ENCODE data around the gene INO80C. TPM values are rescaled to one million over a fixed set of nuclear protein-coding genes. Genes with fewer than 3 reads are reported as not detected.
A peak's percentile ranks its signal among the peaks of the same experiment; 100 is the strongest.

Gene INO80C
- total and polyA plus RNA-seq, 7 donors = 3.7 to 44.9 (median 25.5) TPM

GRCh38 chr18:35485852-35486251, 11.9 kb downstream of the INO80C start:
- DNase-seq = no peak
- H3K27ac ChIP-seq = no peak overlapping the region
- TF ChIP-seq EP300 (IDR thresholded peaks at IDR 0.05) (no peak), POLR2A (IDR thresholded peaks at IDR 0.05) (no peak), CTCF (IDR thresholded peaks at IDR 0.05) (no peak), POLR2AphosphoS5 (IDR thresholded peaks at IDR 0.05) (no peak)
- H3K4me1 ChIP-seq = peaks cover 0 to 1% (median 0%) of the 10 kb centered on the region in 4 donors
- H3K9me3 ChIP-seq = no peaks in the 10 kb centered on the region
- H3K4me3 ChIP-seq = no peak overlapping the region
- 93 to 97% methylated on average over 1 of the region's 1 CpG for WGBS, 2 donors
- no peaks in the 10 kb centered on the region for H3K36me3 ChIP-seq
- intact Hi-C loops (cut with DNase I) = no loop called here
- H3K27me3 ChIP-seq = no peaks in the 10 kb centered on the region

GRCh38 chr18:35484034-35484433, 13.7 kb downstream of the INO80C start:
- peaks cover 0 to 17% (median 7%) of the 10 kb centered on the region in 4 donors for H3K4me1 ChIP-seq
- intact Hi-C loops (cut with DNase I) = no loop called here
- H3K27ac ChIP-seq = no peak overlapping the region
- no peak for DNase-seq
- no peaks in the 10 kb centered on the region for H3K9me3 ChIP-seq
- TF ChIP-seq POLR2A (IDR thresholded peaks at IDR 0.05) (no peak), EP300 (IDR thresholded peaks at IDR 0.05) (no peak), CTCF (IDR thresholded peaks at IDR 0.05) (no peak), POLR2AphosphoS5 (IDR thresholded peaks at IDR 0.05) (no peak)
- H3K4me3 ChIP-seq = no peak overlapping the region
- no peaks in the 10 kb centered on the region for H3K36me3 ChIP-seq
- no peaks in the 10 kb centered on the region for H3K27me3 ChIP-seq

GRCh38 chr18:35481960-35482366, 15.8 kb downstream of the INO80C start:
- intact Hi-C loops (cut with DNase I) = no loop called here
- TF ChIP-seq CTCF (IDR thresholded peaks at IDR 0.05) = no peak
- no peak for TF ChIP-seq EP300 (IDR thresholded peaks at IDR 0.05)
- no peak for TF ChIP-seq POLR2A (IDR thresholded peaks at IDR 0.05)
- no peak for TF ChIP-seq POLR2AphosphoS5 (IDR thresholded peaks at IDR 0.05)
- no peaks in the 10 kb centered on the region for H3K27me3 ChIP-seq
- no peak overlapping the region for H3K4me3 ChIP-seq
- no peak overlapping the region for H3K27ac ChIP-seq
- no peaks in the 10 kb centered on the region for H3K36me3 ChIP-seq
- DNase-seq = no peak
- WGBS, 2 donors = 19 to 70% methylated on average over 5 of the region's 5 CpGs
- H3K9me3 ChIP-seq = no peaks in the 10 kb centered on the region
- peaks cover 0 to 24% (median 16%) of the 10 kb centered on the region in 4 donors for H3K4me1 ChIP-seq

GRCh38 chr18:35479911-35480586, 17.7 kb downstream of the INO80C start:
- WGBS, 2 donors = 11 to 68% methylated on average over 1 of the region's 1 CpG

More at GRCh38 chr18:35479911-35480586, 17.7 kb downstream of the INO80C start:
- Histone ChIP-seq H3K9me3 (no peaks in the 10 kb centered on the region), H3K27ac (peak overlapping the region; percentile 2 to 71 (median 53)), H3K4me1 (peaks cover 0 to 24% (median 16%) of the 10 kb centered on the region in 4 donors), H3K27me3 (no peaks in the 10 kb centered on the region), H3K36me3 (no peaks in the 10 kb centered on the region), H3K4me3 (no peak overlapping the region)
- DNase-seq = no peak
- intact Hi-C loops (cut with DNase I) = no loop called here
- TF ChIP-seq POLR2AphosphoS5 (IDR thresholded peaks at IDR 0.05) (no peak), EP300 (IDR thresholded peaks at IDR 0.05) (no peak), POLR2A (IDR thresholded peaks at IDR 0.05) (no peak), CTCF (IDR thresholded peaks at IDR 0.05) (no peak)

All from sigmoid colon (tissue), 7 donors.